OCI-LY3 (cell line): ENCODE results near the gene KDM4C.
"Not testable (repeated sequence)": the region's sequence is repeated elsewhere in the genome, so short reads cannot be mapped to it uniquely, and the experiment has no call there.

Experiments used
- H2AFZ ChIP-seq: fragments of 200-600, 300-600 bp; shearing (Covaris generic); 2 replicates; pipeline ENCODE4 v1.6.0; 2014; ENCODE audit warnings: antibody characterized with exemption, low read depth, low read length
- H3K27ac ChIP-seq: fragments of 200-600, 300-600 bp; sonication (generic); 2 replicates; pipeline ENCODE4 v1.5.1; 2014; ENCODE audit warnings: mild to moderate bottlenecking, low read length, moderate library complexity, mixed read lengths
- H3K27me3 ChIP-seq: fragments of 200-600, 300-600 bp; sonication (generic); 2 replicates; pipeline ENCODE4 v1.6.1; 2014; ENCODE audit warnings: low read depth, low read length, mixed read lengths
- H3K36me3 ChIP-seq: fragments of 200-600, 300-600 bp; sonication (generic); replicated peaks from 2 replicates; pipeline ENCODE3; 2014; ENCODE audit warnings: low read depth, low read length, mixed read lengths
- H3K4me1 ChIP-seq: fragments of 300-600, 200-600 bp; sonication (generic); 2 replicates; pipeline ENCODE4 v1.6.1; 2014; ENCODE audit warnings: low read length, mixed read lengths
- H3K4me2 ChIP-seq: fragments of 200-600, 300-600 bp; sonication (generic); 2 replicates; pipeline ENCODE4 v1.6.1; 2014; ENCODE audit warnings: low read length, mixed read lengths
- H3K4me3 ChIP-seq: fragments of 300-600, 200-600 bp; sonication (generic); 2 replicates; pipeline ENCODE4 v1.5.1; 2014; ENCODE audit warnings: antibody characterized with exemption, mild to moderate bottlenecking, low read length, moderate library complexity
- H3K79me2 ChIP-seq: fragments of 300-600, 200-600 bp; shearing (Covaris generic); 2 replicates; pipeline ENCODE4 v1.6.1; 2014; ENCODE audit warnings: mild to moderate bottlenecking, low read length, mixed read lengths
- H3K9ac ChIP-seq: fragments of 300-600, 200-600 bp; shearing (Covaris generic); 2 replicates; pipeline ENCODE4 v1.6.0; 2014; ENCODE audit warnings: mild to moderate bottlenecking, low read length, moderate library complexity
- H3K9me3 ChIP-seq: fragments of 200-600, 300-600 bp; shearing (Covaris generic); 2 replicates; pipeline ENCODE4 v1.6.1; 2014; ENCODE audit warnings: low read length, mixed read lengths; ENCODE audit not compliant: insufficient read depth
- H4K20me1 ChIP-seq: fragments of 200-600, 300-600 bp; sonication (generic); 2 replicates; pipeline ENCODE4 v1.6.1; 2016; ENCODE audit warnings: low read length, mixed read lengths; ENCODE audit not compliant: insufficient read depth
- EZH2phosphoT487 ChIP-seq: fragments of 200-600 bp; shearing (Covaris generic); IDR thresholded peaks from 2 replicates; pipeline ENCODE4 v1.6.1; 2018; ENCODE audit warnings: antibody characterized with exemption, mixed run types, low read depth
- TF ChIP-seq, protein P1 (sequence below): fragments of 200-600, 300-600 bp; sonication (generic); IDR thresholded peaks from 2 replicates; pipeline ENCODE4 v1.5.1; 2014; ENCODE audit warnings: antibody characterized with exemption, low read length, low read depth

KDM4C gene

DNA sequence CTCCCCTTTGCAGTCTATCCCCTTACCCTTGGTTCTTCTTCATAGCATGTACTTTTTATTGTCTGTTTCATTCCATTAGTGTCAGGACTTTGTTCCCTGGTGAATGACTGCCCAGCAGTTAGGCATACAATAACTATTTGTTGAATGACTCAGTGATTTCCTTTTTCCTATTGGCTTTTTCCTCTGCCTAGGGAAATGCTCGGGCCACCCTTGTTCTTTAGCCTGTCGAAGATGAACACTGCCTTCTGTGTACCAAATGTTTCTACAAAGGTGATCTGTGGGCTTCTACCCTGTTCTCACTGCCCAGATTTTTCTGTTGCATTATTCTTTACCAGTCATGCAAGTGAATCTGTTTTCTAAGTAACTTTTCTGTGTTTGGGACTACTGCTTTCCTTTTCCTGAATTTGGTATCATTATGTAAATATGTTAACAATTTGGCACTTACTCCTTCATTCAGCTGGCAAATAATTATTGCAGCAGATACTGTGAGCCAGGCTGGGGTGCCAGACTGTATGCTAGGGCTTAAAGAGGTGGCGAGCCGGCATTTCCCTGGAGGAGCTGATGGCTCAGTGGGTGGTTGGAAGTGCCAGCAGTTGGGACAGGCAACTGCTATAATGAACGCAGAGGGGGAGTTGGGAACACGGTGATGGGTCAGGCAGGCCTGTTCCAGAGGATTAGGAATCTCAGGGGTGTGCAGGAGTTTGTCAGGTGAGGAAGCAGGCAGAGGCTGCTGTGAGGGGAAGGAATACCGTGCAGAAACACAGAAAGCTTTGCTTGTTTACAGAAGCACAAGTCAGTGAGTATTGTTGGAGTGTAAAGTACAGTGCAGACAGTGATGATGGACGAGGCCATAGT lies 30.6 kb downstream of the KDM4C start:
- no peaks in the 10 kb centered on the region for H3K27me3 ChIP-seq
- no peak overlapping the region for H3K27ac ChIP-seq
- peaks cover 58% of the 10 kb centered on the region for H3K79me2 ChIP-seq
- no peak overlapping the region for H3K4me3 ChIP-seq
- H3K4me2 ChIP-seq: no peak overlapping the region
- H3K9me3 ChIP-seq: no peaks in the 10 kb centered on the region
- peaks cover 48% of the 10 kb centered on the region for H4K20me1 ChIP-seq
- no peak overlapping the region for H2AFZ ChIP-seq
- no peaks in the 10 kb centered on the region for H3K4me1 ChIP-seq
- TF ChIP-seq EZH2phosphoT487: no peak
- TF ChIP-seq, protein P1, sequence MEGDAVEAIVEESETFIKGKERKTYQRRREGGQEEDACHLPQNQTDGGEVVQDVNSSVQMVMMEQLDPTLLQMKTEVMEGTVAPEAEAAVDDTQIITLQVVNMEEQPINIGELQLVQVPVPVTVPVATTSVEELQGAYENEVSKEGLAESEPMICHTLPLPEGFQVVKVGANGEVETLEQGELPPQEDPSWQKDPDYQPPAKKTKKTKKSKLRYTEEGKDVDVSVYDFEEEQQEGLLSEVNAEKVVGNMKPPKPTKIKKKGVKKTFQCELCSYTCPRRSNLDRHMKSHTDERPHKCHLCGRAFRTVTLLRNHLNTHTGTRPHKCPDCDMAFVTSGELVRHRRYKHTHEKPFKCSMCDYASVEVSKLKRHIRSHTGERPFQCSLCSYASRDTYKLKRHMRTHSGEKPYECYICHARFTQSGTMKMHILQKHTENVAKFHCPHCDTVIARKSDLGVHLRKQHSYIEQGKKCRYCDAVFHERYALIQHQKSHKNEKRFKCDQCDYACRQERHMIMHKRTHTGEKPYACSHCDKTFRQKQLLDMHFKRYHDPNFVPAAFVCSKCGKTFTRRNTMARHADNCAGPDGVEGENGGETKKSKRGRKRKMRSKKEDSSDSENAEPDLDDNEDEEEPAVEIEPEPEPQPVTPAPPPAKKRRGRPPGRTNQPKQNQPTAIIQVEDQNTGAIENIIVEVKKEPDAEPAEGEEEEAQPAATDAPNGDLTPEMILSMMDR: no peak
- peaks cover 5% of the 10 kb centered on the region for H3K36me3 ChIP-seq
- no peak overlapping the region for H3K9ac ChIP-seq

DNA sequence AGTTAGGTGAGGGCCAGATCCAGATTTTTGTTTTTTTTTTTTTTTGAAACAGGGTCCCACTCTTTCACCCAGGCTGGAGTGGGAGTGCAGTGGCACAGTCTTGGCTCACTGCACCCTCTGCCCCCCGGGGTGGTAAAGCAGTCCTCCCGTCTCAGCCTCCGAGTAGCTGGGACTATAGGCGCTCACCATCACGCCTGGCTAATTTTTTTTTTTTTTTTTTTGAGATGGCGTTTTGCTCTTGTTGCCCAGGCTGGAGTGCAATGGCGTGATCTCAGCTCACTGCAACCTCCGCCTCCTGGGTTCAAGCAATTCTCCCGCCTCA lies 31.2 kb downstream of the KDM4C start:
- not testable (repeated sequence) for H3K9me3 ChIP-seq, H2AFZ ChIP-seq, H3K27me3 ChIP-seq, H3K4me1 ChIP-seq, H3K27ac ChIP-seq, H3K9ac ChIP-seq, H3K4me2 ChIP-seq, H3K36me3 ChIP-seq, H3K4me3 ChIP-seq
- H3K79me2 ChIP-seq: peaks cover 53% of the 10 kb centered on the region
- H4K20me1 ChIP-seq: peaks cover 44% of the 10 kb centered on the region

DNA sequence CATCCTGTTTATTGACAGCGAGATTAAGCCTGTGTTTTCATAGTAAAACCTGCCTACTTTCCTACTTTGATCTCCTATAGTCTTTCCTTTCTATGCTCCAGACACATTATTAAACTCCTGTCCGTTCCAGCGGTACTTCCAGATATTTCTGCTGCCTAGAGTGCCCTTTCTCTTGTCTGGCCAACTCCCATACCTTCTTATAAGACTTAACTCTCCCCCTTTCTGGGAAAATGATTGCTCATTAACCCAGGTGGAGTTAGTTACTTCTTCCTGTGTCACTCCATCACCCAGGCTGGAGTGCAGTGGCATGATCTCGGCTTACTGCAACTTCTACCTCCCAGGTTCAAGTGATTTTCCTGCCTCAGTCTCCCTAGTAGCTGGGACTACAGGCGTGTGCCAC lies 33.1 kb downstream of the KDM4C start:
- Histone ChIP-seq H3K79me2 (peaks cover 38% of the 10 kb centered on the region), H4K20me1 (peaks cover 35% of the 10 kb centered on the region; the same call in 1 of the 2 replicates), H3K4me2 (no peak overlapping the region), H3K27me3 (no peaks in the 10 kb centered on the region), H3K27ac (no peak overlapping the region), H3K4me3 (no peak overlapping the region), H3K4me1 (no peaks in the 10 kb centered on the region), H3K36me3 (peaks cover 15% of the 10 kb centered on the region), H3K9ac (no peak overlapping the region), H3K9me3 (no peaks in the 10 kb centered on the region), H2AFZ (no peak overlapping the region)
- TF ChIP-seq EZH2phosphoT487: no peak
- TF ChIP-seq, protein P1: no peak

DNA sequence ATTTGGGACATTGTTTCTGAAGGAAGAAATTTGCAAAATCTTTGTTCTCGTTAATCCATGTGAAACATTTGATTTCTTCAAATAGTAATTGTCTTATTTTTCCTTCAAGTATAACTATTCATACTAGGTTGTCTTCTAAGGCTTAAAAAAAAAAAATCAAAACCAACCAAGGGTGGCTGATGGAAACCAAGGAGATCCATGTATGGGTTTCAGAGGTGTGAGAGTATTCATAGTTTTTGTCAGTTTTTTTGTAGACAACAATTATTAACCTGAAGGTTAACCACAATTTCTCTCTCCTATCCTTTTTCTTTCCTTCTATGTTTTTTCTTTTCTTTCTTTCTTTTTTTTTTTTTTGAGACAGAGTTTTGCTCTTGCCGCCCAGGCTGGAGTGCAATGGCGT lies 35.4 kb downstream of the KDM4C start:
- Histone ChIP-seq H3K4me1 (no peaks in the 10 kb centered on the region), H3K4me2 (no peak overlapping the region), H4K20me1 (peaks cover 26% of the 10 kb centered on the region; the same call in 1 of the 2 replicates), H3K9me3 (no peaks in the 10 kb centered on the region), H3K79me2 (peaks cover 21% of the 10 kb centered on the region), H3K27ac (no peak overlapping the region), H2AFZ (no peak overlapping the region), H3K27me3 (no peaks in the 10 kb centered on the region), H3K36me3 (peaks cover 15% of the 10 kb centered on the region), H3K9ac (no peak overlapping the region), H3K4me3 (no peak overlapping the region)
- TF ChIP-seq, protein P1: no peak
- TF ChIP-seq EZH2phosphoT487: no peak
